K562 (cell line): ENCODE measurements around the gene CDHR2. TPM values are rescaled to one million over a fixed set of nuclear protein-coding genes. Genes with fewer than 3 reads are reported as not detected.
A peak's percentile ranks its signal among the peaks of the same experiment; 100 is the strongest.

Experiments
- BRD9 ChIP-seq: fragments of 450-650 bp; IDR thresholded peaks from 2 replicates; pipeline ENCODE4 v1.6.1; 2018; ENCODE audit warnings: low read depth; ENCODE audit not compliant: partially characterized antibody
- CBFA2T3 ChIP-seq: fragments of 450-650 bp; IDR thresholded peaks from 2 replicates; pipeline ENCODE4 v1.6.1; 2017
- CEBPB ChIP-seq: fragments of 450-650 bp; IDR thresholded peaks from 2 replicates; pipeline ENCODE4 v1.6.1; 2016; ENCODE audit warnings: missing genetic modification characterization, missing compliant biosample characterization
- CSDE1 ChIP-seq, 2 experiments: fragments of 450-650 bp; IDR thresholded peaks; 2 replicates each; pipeline ENCODE4 v1.6.1; 2016; ENCODE audit warnings: mild to moderate bottlenecking in 1 of 2
- ETV5 ChIP-seq: sonication (generic); formaldehyde crosslinking; IDR thresholded peaks from 2 replicates; pipeline ENCODE4 v1.4.0; 2020; ENCODE audit warnings: low read depth, mild to moderate bottlenecking, missing genetic modification reagents
- NFYB ChIP-seq: IDR thresholded peaks from 2 replicates; pipeline ENCODE4 v1.6.1; 2011; ENCODE audit warnings: mild to moderate bottlenecking, moderate library complexity; ENCODE audit not compliant: insufficient read length; ENCODE audit errors: extremely low read depth
- POLR3G ChIP-seq: IDR thresholded peaks from 2 replicates; pipeline ENCODE4 v1.6.1; 2011; ENCODE audit not compliant: insufficient read length, insufficient replicate concordance; ENCODE audit errors: extremely low read depth
- PTRF ChIP-seq: fragments of 450-650 bp; IDR thresholded peaks from 2 replicates; pipeline ENCODE4 v1.6.1; 2016; ENCODE audit warnings: mild to moderate bottlenecking, missing genetic modification characterization, missing compliant biosample characterization
- SETDB1 ChIP-seq: IDR thresholded peaks from one replicate; pipeline ENCODE4 v1.6.1; 2012; ENCODE audit warnings: low read length, control low read depth, inconsistent platforms
- TBL1XR1 ChIP-seq, 2 experiments: IDR thresholded peaks; 2 replicates each; pipeline ENCODE4 v1.6.1; 2012; ENCODE audit warnings: improper control_type of control experiment in 2 of 2, low read length in 2 of 2, mild to moderate bottlenecking in 1 of 2
- ZC3H11A ChIP-seq: IDR thresholded peaks from 2 replicates; pipeline ENCODE4 v1.6.1; 2012; ENCODE audit warnings: low read depth, low read length, improper control_type of control experiment
- polyA plus RNA-seq, 8 experiments: library from polyadenylated mRNA; depleted of rRNA in 4 of 8; stranded (reverse) in 5 of 8; unstranded in 3 of 8; fragments of >200 nt; fragmentation: Nextera tagmentation in 2 of 8; fragmentation: Illumina TruSeq in 1 of 8; extraction: Ambion mirVana in 2 of 8; extraction: Trizol in 1 of 8; gene quantifications; 2 replicates each; pipeline versions ENCODE4 v1.2.1 to v1.2.3, GENCODE V29; 2011 to 2014; ENCODE audit warnings: inconsistent platforms in 1 of 8, missing spikeins in 1 of 8
- total RNA-seq, 7 experiments: library from RNA; depleted of rRNA in 6 of 7; stranded (reverse); fragments of >200 nt in 6 of 7; fragmentation: Illumina TruSeq in 2 of 7; extraction: Trizol in 2 of 7; gene quantifications; 2 replicates each; pipeline versions ENCODE4 v1.2.1 to v1.2.3, GENCODE V29; 2011 to 2021; ENCODE audit warnings: low replicate concordance in 1 of 7
- TF ChIP-seq, protein P1 (sequence below), 2 experiments: fragments of 450-650 bp in 1 of 2; sonication (generic) in 1 of 2; formaldehyde crosslinking in 1 of 2; IDR thresholded peaks in 1 of 2; conservative IDR thresholded peaks in 1 of 2; 2 replicates each; pipeline versions ENCODE4 v1.6.1 to v1.8.1; 2016 to 2023; ENCODE audit warnings: mild to moderate bottlenecking in 2 of 2, moderate library complexity in 2 of 2, inconsistent platforms in 1 of 2, missing genetic modification reagents in 1 of 2
- TF ChIP-seq, protein P2 (sequence below): sonication (generic); formaldehyde crosslinking; IDR thresholded peaks from 2 replicates; pipeline ENCODE4 v1.9.0; 2022; ENCODE audit warnings: mild to moderate bottlenecking, missing genetic modification reagents
- TF ChIP-seq, protein P3 (sequence below): sonication (generic); formaldehyde crosslinking; IDR thresholded peaks from 2 replicates; pipeline ENCODE4 v1.8.1; 2023; ENCODE audit warnings: mild to moderate bottlenecking, missing genetic modification reagents
- TF ChIP-seq, protein P4 (sequence below): fragments of 450-650 bp; formaldehyde crosslinking; IDR thresholded peaks from 2 replicates; pipeline ENCODE4 v1.4.0; 2022; ENCODE audit warnings: mild to moderate bottlenecking, moderate library complexity
- TF ChIP-seq, protein P5 (sequence below): sonication (generic); formaldehyde crosslinking; IDR thresholded peaks from 2 replicates; pipeline ENCODE4 v1.8.0; 2022; ENCODE audit warnings: mild to moderate bottlenecking, missing genetic modification reagents
- TF ChIP-seq, protein P6 (sequence below): fragments of 250-450 bp; sonication (Bioruptor Pico); IDR thresholded peaks from 2 replicates; pipeline ENCODE4 v1.4.0; 2020; ENCODE audit warnings: mild to moderate bottlenecking
- TF ChIP-seq, protein P7 (sequence below): fragments of 200-400 bp; formaldehyde crosslinking; IDR thresholded peaks from 2 replicates; pipeline ENCODE4 v1.6.1; 2017; ENCODE audit warnings: mild to moderate bottlenecking, low read depth, low read length, moderate library complexity

The CDHR2 gene
- total and polyA plus RNA-seq, 9 of the 15 experiments (the other 6 are each of a cell fraction or from before 2014, with no cell fraction given) = 0.01 to 0.62 (median 0.09) TPM; not detected in 2

DNA sequence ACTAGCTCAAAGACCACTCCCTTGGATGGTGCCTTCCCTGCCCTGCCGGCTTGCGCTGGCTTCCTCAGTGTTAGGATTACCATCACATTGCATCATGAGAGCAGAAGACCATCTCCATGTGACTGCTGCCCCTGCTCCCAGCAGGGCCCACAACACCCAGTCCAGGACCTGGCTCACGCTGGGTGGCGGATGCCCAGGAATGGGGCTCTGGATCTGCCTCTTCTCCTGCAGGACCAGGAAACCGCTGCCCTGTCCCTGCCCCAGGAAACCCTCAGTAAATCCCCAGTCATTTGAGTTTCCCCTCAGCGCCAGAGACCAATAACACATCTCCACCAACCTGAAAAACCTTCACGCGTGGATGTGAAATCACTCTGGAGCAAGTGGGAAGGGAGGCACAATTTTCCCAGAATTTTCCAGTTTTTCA, 8.7 kb upstream of the CDHR2 start (continued):
- TF ChIP-seq PTRF = no peak
- no peak for TF ChIP-seq CBFA2T3
- TF ChIP-seq, protein P1, sequence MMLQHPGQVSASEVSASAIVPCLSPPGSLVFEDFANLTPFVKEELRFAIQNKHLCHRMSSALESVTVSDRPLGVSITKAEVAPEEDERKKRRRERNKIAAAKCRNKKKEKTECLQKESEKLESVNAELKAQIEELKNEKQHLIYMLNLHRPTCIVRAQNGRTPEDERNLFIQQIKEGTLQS (IDR thresholded peaks at IDR 0.05) = peak; percentile 90
- TF ChIP-seq, protein P1 (CRISPR knock-in tag; conservative IDR thresholded peaks at IDR 0.05) = no peak
- no peak for TF ChIP-seq ZC3H11A
- no peak for TF ChIP-seq NFYB
- TF ChIP-seq TBL1XR1 (IDR thresholded peaks at IDR 0.05; ENCODE audit: low read length in 2 of 2) = no peak
- TF ChIP-seq, protein P2, sequence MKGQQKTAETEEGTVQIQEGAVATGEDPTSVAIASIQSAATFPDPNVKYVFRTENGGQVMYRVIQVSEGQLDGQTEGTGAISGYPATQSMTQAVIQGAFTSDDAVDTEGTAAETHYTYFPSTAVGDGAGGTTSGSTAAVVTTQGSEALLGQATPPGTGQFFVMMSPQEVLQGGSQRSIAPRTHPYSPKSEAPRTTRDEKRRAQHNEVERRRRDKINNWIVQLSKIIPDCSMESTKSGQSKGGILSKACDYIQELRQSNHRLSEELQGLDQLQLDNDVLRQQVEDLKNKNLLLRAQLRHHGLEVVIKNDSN (CRISPR knock-in tag) = peak; percentile 72
- no peak for TF ChIP-seq CSDE1 (IDR thresholded peaks at IDR 0.05)
- TF ChIP-seq, protein P3, sequence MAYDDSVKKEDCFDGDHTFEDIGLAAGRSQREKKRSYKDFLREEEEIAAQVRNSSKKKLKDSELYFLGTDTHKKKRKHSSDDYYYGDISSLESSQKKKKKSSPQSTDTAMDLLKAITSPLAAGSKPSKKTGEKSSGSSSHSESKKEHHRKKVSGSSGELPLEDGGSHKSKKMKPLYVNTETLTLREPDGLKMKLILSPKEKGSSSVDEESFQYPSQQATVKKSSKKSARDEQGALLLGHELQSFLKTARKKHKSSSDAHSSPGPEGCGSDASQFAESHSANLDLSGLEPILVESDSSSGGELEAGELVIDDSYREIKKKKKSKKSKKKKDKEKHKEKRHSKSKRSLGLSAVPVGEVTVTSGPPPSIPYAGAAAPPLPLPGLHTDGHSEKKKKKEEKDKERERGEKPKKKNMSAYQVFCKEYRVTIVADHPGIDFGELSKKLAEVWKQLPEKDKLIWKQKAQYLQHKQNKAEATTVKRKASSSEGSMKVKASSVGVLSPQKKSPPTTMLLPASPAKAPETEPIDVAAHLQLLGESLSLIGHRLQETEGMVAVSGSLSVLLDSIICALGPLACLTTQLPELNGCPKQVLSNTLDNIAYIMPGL (CRISPR knock-in tag) = no peak
- TF ChIP-seq, protein P4, sequence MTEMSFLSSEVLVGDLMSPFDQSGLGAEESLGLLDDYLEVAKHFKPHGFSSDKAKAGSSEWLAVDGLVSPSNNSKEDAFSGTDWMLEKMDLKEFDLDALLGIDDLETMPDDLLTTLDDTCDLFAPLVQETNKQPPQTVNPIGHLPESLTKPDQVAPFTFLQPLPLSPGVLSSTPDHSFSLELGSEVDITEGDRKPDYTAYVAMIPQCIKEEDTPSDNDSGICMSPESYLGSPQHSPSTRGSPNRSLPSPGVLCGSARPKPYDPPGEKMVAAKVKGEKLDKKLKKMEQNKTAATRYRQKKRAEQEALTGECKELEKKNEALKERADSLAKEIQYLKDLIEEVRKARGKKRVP (CRISPR knock-in tag) = peak; percentile 99
- no peak for TF ChIP-seq SETDB1
- peak; percentile 54 for TF ChIP-seq BRD9
- TF ChIP-seq POLR3G = no peak
- TF ChIP-seq, protein P5, sequence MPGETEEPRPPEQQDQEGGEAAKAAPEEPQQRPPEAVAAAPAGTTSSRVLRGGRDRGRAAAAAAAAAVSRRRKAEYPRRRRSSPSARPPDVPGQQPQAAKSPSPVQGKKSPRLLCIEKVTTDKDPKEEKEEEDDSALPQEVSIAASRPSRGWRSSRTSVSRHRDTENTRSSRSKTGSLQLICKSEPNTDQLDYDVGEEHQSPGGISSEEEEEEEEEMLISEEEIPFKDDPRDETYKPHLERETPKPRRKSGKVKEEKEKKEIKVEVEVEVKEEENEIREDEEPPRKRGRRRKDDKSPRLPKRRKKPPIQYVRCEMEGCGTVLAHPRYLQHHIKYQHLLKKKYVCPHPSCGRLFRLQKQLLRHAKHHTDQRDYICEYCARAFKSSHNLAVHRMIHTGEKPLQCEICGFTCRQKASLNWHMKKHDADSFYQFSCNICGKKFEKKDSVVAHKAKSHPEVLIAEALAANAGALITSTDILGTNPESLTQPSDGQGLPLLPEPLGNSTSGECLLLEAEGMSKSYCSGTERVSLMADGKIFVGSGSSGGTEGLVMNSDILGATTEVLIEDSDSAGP (CRISPR knock-in tag) = no peak
- no peak for TF ChIP-seq ETV5 (CRISPR knock-in tag)
- TF ChIP-seq, protein P6, sequence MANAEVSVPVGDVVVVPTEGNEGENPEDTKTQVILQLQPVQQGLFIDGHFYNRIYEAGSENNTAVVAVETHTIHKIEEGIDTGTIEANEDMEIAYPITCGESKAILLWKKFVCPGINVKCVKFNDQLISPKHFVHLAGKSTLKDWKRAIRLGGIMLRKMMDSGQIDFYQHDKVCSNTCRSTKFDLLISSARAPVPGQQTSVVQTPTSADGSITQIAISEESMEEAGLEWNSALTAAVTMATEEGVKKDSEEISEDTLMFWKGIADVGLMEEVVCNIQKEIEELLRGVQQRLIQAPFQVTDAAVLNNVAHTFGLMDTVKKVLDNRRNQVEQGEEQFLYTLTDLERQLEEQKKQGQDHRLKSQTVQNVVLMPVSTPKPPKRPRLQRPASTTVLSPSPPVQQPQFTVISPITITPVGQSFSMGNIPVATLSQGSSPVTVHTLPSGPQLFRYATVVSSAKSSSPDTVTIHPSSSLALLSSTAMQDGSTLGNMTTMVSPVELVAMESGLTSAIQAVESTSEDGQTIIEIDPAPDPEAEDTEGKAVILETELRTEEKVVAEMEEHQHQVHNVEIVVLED (CRISPR knock-in tag) = 0 out of 2 replicates have a peak, but pooled peaks have one; percentile 17
- no peak for TF ChIP-seq CEBPB
- TF ChIP-seq, protein P7, sequence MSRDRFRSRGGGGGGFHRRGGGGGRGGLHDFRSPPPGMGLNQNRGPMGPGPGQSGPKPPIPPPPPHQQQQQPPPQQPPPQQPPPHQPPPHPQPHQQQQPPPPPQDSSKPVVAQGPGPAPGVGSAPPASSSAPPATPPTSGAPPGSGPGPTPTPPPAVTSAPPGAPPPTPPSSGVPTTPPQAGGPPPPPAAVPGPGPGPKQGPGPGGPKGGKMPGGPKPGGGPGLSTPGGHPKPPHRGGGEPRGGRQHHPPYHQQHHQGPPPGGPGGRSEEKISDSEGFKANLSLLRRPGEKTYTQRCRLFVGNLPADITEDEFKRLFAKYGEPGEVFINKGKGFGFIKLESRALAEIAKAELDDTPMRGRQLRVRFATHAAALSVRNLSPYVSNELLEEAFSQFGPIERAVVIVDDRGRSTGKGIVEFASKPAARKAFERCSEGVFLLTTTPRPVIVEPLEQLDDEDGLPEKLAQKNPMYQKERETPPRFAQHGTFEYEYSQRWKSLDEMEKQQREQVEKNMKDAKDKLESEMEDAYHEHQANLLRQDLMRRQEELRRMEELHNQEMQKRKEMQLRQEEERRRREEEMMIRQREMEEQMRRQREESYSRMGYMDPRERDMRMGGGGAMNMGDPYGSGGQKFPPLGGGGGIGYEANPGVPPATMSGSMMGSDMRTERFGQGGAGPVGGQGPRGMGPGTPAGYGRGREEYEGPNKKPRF = no peak
